ENCODE data around the gene TRIM45.

DNA sequence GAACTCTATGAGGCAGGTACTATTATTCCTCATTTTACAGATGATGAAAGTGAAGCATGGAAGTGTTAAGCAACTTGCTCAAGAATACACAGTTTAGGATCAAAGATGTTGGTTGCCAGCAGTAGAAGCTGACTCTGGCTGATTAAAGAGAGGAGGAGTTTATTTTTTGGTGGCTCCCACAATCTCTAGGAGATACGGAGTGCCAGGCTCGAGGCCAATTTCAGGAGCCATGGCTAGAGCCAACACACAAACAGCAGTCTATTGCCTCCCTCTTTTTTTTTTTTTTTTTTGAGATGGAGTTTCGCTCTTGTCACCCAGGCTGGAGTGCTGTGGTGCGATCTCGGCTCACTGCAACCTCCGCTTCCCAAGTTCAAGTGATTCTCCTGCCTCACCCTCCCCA lies 41.8 kb downstream of the TRIM45 start:
- TF ChIP-seq, protein P1, sequence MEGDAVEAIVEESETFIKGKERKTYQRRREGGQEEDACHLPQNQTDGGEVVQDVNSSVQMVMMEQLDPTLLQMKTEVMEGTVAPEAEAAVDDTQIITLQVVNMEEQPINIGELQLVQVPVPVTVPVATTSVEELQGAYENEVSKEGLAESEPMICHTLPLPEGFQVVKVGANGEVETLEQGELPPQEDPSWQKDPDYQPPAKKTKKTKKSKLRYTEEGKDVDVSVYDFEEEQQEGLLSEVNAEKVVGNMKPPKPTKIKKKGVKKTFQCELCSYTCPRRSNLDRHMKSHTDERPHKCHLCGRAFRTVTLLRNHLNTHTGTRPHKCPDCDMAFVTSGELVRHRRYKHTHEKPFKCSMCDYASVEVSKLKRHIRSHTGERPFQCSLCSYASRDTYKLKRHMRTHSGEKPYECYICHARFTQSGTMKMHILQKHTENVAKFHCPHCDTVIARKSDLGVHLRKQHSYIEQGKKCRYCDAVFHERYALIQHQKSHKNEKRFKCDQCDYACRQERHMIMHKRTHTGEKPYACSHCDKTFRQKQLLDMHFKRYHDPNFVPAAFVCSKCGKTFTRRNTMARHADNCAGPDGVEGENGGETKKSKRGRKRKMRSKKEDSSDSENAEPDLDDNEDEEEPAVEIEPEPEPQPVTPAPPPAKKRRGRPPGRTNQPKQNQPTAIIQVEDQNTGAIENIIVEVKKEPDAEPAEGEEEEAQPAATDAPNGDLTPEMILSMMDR (conservative IDR thresholded peaks at IDR 0.05; ENCODE audit: low read length): no peak
- TF ChIP-seq EZH2phosphoT487 (IDR thresholded peaks at IDR 0.05; ENCODE audit: borderline replicate concordance, low read depth, low read length): no peak

Measured in OCI-LY7 (cell line).